AG20443 (cell line): ENCODE results near the gene SELENOI.

Experiments
- DNase-seq: peaks from one replicate; pipeline ENCODE4 v3.0.0; 2012; ENCODE audit warnings: low spot score, mixed read lengths

Gene SELENOI

DNA sequence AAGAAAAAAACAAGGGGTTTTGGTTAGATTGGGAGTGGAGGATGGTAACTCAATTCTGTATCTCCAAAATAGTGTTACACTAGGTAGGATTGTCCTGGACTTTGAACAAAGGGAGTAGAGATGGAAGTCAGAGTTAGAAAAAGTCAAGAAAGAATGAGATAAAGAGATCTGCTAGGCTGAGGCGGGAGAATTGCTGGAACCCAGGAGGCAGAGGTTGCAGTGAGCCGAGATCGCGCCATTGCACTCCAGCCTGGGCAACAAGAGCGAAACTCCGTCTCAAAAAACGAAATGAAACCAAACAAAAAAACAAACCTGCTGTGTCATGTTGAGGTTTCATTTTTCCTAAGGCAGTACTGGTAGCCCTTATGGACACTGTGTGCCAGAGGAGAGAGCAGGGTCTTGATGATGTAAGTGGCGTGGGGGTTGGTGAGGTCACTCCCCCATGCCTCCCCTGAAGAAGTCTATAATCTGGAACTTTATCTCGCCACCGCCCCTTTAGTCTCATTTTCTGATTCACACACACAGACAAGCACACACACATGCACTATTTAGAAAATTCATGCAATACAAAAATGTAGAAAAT lies 66.2 kb downstream of the SELENOI start:
- DNase-seq, result no peak

DNA sequence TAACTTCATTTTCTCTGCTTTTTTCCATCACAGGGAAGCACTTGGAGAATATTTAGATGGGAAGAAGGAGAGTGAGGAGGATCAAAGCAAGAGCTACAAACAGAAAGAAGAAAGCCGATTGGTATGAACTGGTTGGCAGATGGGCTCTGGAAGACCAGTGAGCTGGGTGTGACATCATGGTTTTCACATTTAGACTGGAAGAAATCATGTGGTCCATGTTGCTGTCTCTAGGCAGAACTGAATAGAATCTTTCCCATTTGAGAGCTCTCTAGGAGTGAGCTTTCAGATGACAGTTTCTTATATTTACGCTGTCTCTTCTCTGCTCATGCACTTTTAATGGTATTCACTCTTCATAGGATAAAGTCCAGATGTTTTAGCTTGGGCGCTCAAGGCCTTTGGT lies 68.4 kb downstream of the SELENOI start:
- peak; percentile 27 for DNase-seq

DNA sequence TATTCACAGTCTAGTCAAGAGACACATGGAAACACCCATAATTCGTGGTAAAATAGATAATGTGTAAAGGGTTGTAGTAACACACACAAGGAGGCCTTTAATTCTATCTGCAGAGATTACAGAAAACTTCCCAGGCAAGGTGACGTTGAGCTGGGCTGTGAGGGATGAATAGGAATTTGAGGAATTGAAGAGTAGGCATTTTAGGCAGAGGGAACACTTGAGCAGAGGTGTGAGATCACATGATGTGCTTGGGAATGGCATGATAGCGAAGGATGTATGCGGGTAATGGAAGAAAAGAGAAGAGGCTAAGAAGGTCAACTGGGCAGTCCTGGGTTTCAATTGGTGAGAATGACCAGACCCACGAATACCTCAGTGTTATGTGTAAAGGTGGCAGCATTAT lies 76.0 kb downstream of the SELENOI start:
- DNase-seq, result no peak

DNA sequence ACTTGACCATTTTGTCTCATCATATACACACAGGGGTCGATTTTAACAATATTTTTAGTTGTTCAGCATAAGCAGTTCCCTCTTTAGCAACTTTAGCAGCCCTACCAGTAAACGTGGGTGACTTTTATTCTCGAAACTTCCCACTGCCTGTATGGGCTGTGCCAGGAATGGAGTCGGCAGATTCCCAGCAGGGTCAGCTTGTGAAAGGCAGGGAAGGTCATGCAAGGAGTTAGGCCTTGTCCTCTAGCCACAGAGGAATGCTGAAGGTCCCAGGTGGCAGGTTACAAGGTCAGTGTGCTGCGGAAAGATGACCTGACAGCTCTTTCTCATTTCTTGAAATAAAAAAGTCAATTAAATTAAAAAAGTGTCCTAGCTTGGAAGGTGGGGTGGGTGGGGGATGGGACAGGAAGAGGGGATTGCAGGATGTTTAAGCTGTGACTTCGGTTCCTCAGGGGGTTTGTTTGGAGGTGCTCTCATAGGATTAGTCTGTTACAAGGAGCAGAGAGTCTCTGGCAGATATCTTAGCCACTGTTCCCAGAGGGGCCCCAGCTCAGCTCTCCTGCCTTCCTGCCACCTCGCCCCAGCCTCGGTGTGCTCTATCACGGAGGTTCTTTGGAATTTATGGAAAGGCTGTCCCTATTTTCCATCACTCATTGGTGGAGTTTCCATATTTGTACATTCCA lies 77.1 kb downstream of the SELENOI start:
- DNase-seq, result no peak

DNA sequence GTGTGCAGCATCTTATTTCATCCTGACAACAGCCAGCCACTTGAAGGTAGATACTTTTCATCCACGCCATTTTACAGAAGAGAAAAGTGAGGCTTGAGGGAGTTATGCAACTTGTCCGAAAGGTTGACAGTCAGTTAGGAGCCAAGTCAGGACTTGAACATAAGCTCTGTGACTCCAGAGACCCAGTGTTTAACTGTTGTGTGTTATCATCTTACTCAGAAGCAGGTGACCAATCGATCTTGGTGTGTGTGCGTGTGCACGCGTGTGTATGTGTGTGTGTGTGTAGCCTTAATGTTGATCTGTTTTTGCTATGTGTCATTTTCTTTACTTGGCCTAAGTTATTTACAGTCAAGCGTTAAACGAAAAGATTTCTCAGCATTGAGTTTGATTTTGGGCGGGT lies 77.8 kb downstream of the SELENOI start:
- no peak for DNase-seq

DNA sequence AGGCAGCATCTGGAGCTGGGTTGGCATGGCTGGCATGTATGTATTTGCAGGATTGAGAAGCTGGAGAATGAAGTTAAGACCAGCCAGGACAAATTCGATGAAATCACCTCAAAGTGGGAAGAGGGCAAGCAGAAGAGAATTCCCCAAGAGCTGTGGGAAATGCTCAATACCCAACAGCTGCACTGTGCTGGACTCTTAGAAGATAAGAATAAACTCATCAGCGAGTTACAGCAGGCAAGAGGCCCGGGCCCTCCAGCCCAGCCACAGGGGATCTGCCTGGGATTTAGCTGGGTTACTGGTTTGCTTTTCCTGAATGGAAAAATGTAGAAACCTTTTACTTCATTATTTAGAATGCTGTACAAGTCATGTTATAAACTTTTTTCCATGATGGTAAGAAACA lies 78.3 kb downstream of the SELENOI start:
- no peak for DNase-seq

DNA sequence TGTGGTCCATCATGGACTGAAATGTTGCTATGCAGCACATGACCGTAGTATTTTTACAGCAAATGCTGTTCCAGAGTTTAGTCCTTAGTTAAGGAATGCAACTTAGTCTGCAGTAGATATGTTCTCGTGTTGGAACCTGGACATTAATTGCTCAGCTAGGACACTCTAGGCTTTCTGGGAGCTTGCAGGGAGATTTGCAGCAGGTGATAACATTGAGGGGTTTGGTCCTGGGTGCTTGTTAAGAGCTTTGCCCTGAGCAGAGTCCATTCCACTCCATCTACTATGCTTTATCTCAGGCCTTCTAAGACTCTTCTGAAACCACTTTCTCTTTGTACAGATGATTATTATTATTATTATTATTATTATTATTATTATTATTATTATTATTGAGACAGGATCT lies 82.9 kb downstream of the SELENOI start:
- no peak for DNase-seq

DNA sequence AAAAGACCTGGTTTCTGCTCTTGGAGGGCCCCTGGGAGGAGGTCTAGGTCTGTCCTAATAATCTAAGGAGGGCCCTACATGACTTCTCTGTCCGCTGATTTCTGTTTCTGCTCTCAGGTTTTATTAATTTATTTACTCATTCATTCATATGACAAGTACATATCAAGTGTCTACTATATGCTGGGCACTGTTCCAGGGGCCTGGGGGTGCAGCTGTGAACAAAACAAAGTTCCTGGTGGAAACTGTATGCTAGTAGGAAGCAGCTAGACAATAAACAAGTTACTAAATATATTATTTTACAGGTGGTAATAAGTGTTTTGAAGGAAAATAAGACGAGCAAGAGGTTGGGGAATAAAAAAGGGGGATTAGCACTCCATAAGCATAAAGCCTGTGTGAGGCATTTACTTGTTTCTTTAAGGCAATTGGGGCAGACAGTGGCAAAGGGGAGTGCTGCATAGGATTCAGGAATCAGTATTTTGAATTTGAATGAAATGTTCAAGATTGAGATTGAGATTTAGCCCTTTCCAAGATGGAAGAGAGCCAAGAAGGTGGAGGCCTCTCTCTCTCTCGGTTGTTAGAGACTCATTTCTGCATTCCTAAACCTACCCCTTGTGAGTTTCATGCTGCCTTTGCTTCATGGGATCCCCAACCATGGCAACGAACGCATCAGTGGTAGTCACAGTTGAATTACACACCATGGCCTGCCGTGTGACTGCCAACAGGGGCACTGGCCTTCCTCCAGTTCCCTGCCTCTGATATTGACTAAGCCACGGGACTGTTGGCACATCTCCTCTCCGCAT lies 84.0 kb downstream of the SELENOI start:
- DNase-seq, result peak; percentile 37

DNA sequence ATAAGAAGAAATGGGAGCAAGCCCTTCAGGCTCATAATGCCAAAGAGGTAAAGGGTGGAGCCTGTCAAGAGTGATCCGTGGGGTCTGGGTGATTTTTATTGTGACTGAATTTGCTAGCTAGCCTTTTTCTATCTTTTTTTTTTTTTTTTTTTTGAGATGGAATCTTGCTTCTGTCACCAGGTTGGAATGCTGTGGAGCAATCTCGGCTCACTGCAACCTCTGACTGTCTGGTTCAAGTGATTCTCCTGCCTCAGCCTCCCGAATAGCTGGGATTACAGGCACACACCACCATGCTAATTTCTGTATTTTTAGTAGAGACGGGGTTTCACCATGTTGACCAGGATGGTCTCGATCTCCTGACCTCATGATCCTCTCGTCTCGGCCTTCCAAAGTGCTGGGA lies 84.9 kb downstream of the SELENOI start:
- peak; percentile 31 for DNase-seq

DNA sequence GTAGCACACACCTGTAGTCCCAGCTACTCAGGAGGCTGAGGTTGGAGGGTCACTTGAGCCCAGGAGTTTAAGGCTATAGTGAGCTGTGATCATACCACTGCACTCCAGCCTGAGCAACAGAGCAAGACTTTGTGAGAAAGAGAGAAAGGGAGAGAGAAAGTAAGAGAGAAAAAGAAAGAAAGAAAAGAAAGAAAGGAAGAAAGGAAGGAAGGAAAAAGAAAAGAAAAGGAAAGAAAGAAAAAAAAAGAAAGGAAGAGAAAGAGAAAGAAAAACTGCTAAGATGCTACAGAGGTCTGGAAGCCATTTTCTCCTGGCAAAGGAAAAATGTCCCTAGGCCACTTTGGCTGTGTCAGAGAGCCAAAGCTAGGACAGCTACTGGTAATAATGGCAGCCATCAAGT lies 86.4 kb downstream of the SELENOI start:
- DNase-seq, result no peak

DNA sequence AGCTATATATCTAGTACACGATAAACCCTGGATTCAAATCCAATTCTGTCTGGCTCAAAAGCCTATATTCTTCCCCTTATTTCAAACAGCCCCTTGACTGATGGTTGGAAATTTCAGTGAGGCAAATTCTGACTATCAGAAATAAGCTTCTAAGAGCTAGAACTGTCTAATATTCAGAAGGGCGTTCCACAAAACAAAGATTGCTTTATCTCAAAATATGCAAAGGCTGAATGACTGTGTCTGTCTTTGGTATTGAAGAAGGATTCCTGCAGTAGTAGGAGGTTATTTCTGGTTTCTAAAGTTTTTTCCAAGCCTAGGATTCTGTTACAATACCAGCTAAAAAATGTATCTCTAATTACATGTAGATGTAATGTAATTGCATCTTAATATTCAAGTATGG lies 86.9 kb downstream of the SELENOI start:
- DNase-seq, result no peak

DNA sequence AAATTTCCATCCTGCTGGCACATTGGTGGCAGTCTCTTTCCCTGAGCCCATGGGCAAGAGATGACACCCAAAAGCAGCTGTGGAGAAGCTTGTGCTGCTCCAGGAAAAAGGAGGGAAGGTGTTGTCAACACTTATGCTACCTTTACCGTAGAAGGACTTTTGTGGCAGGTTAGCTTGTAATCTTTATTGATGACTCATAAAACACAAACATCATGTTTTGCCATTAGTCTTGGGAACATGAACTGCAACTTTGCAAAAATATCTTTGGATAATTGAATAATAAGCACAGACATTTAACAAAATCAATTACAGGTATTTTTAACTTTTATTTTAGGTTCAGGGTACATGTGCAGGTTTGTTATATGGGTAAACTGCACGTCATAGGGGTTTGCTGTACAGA lies 89.2 kb downstream of the SELENOI start:
- DNase-seq, result no peak

DNA sequence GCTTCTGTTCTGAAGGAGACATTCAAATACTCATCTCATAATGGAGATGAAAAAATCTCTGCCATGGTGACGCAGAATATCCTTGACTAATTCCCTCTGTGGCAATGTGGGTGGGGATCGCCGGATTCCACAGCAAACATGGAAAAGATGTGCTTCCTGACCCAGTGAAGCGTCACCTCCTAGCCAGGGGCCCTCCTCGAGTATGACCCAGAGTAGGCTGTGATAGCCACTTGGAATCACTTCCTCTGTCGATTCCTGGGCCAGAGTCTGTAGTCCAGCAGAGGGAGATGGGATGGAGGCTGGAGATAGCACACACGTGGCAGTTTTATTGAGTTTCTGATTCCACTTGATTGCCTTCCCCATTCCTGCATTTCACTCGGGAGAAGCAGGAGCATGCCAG lies 92.6 kb downstream of the SELENOI start:
- peak; percentile 94 for DNase-seq

DNA sequence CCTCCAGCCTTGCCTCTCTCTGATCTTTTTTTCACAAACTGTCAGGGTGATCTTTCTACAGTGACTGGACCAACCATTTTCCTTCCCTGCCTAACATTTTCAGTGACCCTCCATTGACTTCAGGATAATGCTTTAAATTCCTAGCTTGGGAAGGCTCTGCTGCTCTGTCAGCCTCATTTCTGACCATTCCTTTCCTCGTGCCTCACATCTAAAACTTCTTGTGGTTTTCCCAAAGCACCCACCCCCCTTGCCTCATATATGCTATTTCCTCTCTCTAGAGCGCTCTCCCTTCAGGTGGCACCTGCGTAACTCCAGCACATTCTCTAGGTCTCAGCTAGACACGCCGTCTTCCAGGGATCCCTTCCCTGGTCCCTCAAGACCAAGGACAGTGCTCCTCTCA lies 93.0 kb downstream of the SELENOI start:
- peak; percentile 30 for DNase-seq

DNA sequence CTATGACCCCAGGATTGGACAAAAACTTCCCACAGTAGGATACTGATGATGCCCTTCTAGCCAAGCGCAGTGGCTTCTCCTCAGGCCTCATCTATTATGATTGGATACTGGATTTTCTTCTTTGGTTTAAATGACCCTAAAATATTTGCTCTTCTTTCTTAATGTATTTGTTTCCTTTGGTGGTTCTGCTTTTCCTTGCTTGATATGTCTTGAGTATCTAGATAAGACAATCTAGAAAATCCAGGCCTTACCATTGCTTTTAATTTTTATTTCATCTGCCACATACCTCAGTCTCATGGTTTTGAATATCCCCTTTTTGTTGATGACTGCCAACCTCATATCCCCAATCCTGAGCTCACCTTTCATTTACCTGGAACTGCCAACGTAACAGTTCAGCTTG lies 96.4 kb downstream of the SELENOI start:
- DNase-seq, result no peak

DNA sequence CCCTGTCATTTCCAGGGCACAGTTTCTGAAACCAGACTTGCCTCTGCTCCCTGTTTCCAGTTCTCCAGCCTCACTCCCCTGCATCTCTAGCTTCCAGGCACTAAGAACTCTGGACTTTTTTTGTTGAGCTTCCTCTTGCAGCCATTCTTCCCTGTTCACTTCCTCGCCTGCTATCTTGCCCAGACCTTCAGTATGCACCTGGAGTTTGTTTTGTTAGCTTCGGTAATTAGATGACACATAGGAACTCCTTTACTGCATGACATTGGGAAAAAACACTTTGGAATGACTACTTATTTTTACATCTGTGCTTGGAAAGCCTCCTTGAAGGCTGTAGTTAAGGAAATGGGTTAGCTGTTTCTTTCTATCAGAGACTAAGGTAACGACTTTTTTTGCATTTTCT lies 96.8 kb downstream of the SELENOI start:
- no peak for DNase-seq

DNA sequence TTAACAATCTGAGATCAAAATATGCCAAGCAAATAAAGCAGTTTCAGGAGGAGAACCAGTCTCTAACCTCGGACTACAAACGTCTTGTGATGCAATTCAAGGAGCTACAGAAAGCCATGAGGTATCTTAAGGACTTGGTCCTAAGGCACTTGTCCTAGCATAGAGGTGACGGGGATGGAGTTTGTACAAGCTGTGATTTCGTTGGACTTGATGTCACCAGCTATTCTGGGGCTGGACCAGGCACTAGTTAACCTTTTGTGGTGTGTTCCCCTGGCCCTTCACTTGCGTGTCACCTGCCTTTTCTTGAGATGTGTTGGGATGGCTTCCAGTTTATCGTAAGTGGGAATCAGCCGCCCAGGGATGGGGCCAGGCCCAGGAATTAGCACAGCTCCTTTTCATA lies 98.3 kb downstream of the SELENOI start:
- no peak for DNase-seq
